Astrocyte (in vitro differentiated cells and primary cell): ENCODE measurements around the gene CRYM. TPM values are rescaled to one million over a fixed set of nuclear protein-coding genes. Genes with fewer than 3 reads are reported as not detected.

Experiments used
- DNase-seq: peaks from one replicate; pipeline ENCODE4 v3.0.0-alpha.2; 2010; ENCODE audit warnings: low read depth
- FAIRE-seq: peaks from 2 replicates; lab custom pipeline; 2011; peaks lifted over from hg19 to GRCh38; lab: Jason Lieb, UNC
- H2AFZ ChIP-seq: 2 replicates; pipeline ENCODE4 v1.6.0; 2012; ENCODE audit warnings: low read depth, low read length, inconsistent platforms
- H3K27ac ChIP-seq: 2 replicates; pipeline ENCODE4 v1.5.1; 2011; ENCODE audit warnings: low read depth, low read length, inconsistent platforms
- H3K27me3 ChIP-seq: 2 replicates; pipeline ENCODE4 v1.6.0; 2011; ENCODE audit warnings: low read length, inconsistent platforms; ENCODE audit not compliant: insufficient read depth
- H3K36me3 ChIP-seq: 2 replicates; pipeline ENCODE4 v1.5.1; 2011; ENCODE audit warnings: low read length, inconsistent platforms; ENCODE audit not compliant: insufficient read depth
- H3K4me1 ChIP-seq: 2 replicates; pipeline ENCODE4 v1.5.1; 2011; ENCODE audit warnings: low read length, inconsistent platforms; ENCODE audit not compliant: insufficient read depth
- H3K4me2 ChIP-seq: 2 replicates; pipeline ENCODE4 v1.6.0; 2012; ENCODE audit warnings: low read length, inconsistent platforms
- H3K4me3 ChIP-seq: 2 replicates; pipeline ENCODE4 v1.5.1; 2011; ENCODE audit warnings: low read depth, mild to moderate bottlenecking, low read length, inconsistent platforms; ENCODE audit not compliant: insufficient read depth
- H3K79me2 ChIP-seq: 2 replicates; pipeline ENCODE4 v1.6.0; 2012; ENCODE audit warnings: mild to moderate bottlenecking, low read length, inconsistent platforms; ENCODE audit not compliant: insufficient read depth
- H3K9ac ChIP-seq: 2 replicates; pipeline ENCODE4 v1.6.0; 2012; ENCODE audit warnings: mild to moderate bottlenecking, low read length, inconsistent platforms
- H3K9me3 ChIP-seq: 2 replicates; pipeline ENCODE4 v1.5.1; 2012; ENCODE audit warnings: low read depth, mild to moderate bottlenecking, low read length, inconsistent platforms; ENCODE audit not compliant: insufficient read depth
- H4K20me1 ChIP-seq: 2 replicates; pipeline ENCODE4 v1.6.0; 2012; ENCODE audit warnings: low read length, inconsistent platforms; ENCODE audit not compliant: insufficient read depth
- H3K27ac Mint-ChIP-seq: one replicate; pipeline ENCODE4 v1.8.0; 2021; ENCODE audit warnings: mild to moderate bottlenecking, mixed read lengths; ENCODE audit not compliant: unreplicated experiment
- H3K27me3 Mint-ChIP-seq: one replicate; pipeline ENCODE4 v1.8.0; 2021; ENCODE audit warnings: low read depth, mixed read lengths; ENCODE audit not compliant: unreplicated experiment
- H3K36me3 Mint-ChIP-seq: one replicate; pipeline ENCODE4 v1.8.0; 2021; ENCODE audit warnings: low read depth, mixed read lengths; ENCODE audit not compliant: unreplicated experiment
- H3K4me1 Mint-ChIP-seq: one replicate; pipeline ENCODE4 v1.8.0; 2021; ENCODE audit warnings: low read depth, mixed read lengths; ENCODE audit not compliant: unreplicated experiment
- H3K4me3 Mint-ChIP-seq: one replicate; pipeline ENCODE4 v1.8.0; 2021; ENCODE audit warnings: mild to moderate bottlenecking, moderate library complexity, mixed read lengths; ENCODE audit not compliant: unreplicated experiment
- H3K9me3 Mint-ChIP-seq: one replicate; pipeline ENCODE4 v1.8.0; 2021; ENCODE audit warnings: mild to moderate bottlenecking, mixed read lengths; ENCODE audit not compliant: unreplicated experiment
- EZH2 ChIP-seq: IDR thresholded peaks from 2 replicates; pipeline ENCODE4 v1.6.1; 2012; ENCODE audit warnings: mild to moderate bottlenecking, low read length, inconsistent platforms; ENCODE audit not compliant: insufficient read depth
- total RNA-seq: library from RNA; stranded (reverse); gene quantifications from 2 replicates; pipeline ENCODE4 v1.2.1, GENCODE V29; 2021
- TF ChIP-seq, protein P1 (sequence below): IDR thresholded peaks from 2 replicates; pipeline ENCODE4 v1.5.1; 2011; ENCODE audit warnings: low read depth, mild to moderate bottlenecking, inconsistent platforms, low read length, moderate library complexity; ENCODE audit not compliant: insufficient read depth

The CRYM gene
- total RNA-seq, 1 donor from 2014 or later, result 0.50 TPM

DNA sequence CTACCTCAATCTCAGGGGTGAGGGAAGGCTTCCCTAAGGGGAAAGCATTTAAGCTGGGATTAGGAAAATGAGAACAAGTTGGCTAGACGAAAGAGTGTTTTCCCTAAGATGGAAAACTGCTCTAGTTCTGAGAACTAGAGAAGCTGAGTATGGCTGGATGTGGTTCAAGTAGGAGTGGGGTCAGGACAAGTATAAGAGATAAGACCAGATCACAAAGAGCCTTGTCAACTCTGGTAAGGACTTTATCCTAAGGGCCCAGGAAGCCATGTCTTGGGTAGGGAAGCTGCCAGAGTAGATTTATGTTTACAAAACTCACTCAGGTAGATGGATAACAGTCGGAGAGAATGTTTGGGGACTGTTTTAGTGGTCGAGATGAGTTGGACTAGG, 42.9 kb downstream of the CRYM start:
- TF ChIP-seq, protein P1, sequence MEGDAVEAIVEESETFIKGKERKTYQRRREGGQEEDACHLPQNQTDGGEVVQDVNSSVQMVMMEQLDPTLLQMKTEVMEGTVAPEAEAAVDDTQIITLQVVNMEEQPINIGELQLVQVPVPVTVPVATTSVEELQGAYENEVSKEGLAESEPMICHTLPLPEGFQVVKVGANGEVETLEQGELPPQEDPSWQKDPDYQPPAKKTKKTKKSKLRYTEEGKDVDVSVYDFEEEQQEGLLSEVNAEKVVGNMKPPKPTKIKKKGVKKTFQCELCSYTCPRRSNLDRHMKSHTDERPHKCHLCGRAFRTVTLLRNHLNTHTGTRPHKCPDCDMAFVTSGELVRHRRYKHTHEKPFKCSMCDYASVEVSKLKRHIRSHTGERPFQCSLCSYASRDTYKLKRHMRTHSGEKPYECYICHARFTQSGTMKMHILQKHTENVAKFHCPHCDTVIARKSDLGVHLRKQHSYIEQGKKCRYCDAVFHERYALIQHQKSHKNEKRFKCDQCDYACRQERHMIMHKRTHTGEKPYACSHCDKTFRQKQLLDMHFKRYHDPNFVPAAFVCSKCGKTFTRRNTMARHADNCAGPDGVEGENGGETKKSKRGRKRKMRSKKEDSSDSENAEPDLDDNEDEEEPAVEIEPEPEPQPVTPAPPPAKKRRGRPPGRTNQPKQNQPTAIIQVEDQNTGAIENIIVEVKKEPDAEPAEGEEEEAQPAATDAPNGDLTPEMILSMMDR, result no peak
- no peak for TF ChIP-seq EZH2
- H3K4me1 Mint-ChIP-seq, result no peaks in the 10 kb centered on the region
- no peaks in the 10 kb centered on the region for H3K9me3 Mint-ChIP-seq
- no peaks in the 10 kb centered on the region for H3K4me1 ChIP-seq
- H3K9me3 ChIP-seq, result no peaks in the 10 kb centered on the region
- no peak overlapping the region for H2AFZ ChIP-seq
- H3K4me3 Mint-ChIP-seq, result no peak overlapping the region
- H3K4me3 ChIP-seq, result no peak overlapping the region
- DNase-seq (no peak), FAIRE-seq (no peak)
- no peaks in the 10 kb centered on the region for H4K20me1 ChIP-seq
- H3K36me3 ChIP-seq, result no peaks in the 10 kb centered on the region
- no peak overlapping the region for H3K9ac ChIP-seq
- H3K27me3 Mint-ChIP-seq, result peaks cover 9% of the 10 kb centered on the region
- no peak overlapping the region for H3K27ac ChIP-seq
- peaks cover 2% of the 10 kb centered on the region for H3K27me3 ChIP-seq
- no peaks in the 10 kb centered on the region for H3K36me3 Mint-ChIP-seq
- H3K4me2 ChIP-seq, result no peak overlapping the region
- no peaks in the 10 kb centered on the region for H3K79me2 ChIP-seq
- no peak overlapping the region for H3K27ac Mint-ChIP-seq

DNA sequence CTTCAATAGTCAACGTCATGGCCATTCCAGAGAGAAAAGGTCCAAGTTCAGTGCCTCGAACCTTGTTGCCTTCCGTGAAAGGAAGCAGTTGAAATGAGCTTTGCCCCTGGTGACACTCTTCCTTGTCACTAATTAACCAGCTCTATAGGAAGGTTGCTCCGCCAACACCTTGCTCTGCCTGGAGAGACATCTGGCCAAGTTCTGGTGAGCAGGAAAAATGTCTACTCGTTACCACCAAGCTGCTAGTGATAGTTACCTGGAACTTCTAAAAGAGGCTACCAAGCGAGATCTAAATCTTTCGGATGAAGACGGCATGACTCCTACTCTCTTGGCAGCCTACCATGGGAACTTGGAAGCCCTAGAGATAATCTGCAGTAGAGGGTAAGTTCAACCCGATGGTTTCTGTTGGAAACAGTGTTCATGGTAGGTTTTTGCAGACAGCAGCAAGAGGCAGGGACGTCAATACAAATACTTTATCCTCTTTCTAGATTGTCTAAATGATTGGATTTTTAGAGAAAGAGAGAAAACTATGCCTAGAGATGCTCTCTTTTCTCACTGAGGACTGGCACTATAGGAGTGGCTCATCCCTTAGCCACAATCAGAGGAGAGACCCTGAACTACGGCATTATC, 44.5 kb downstream of the CRYM start, which contains the start of gene ANKS4B:
Gene ANKS4B (plus strand): TSS at position 179 of the 630 bp plus-strand sequence. CDS start 39 bp downstream, at position 218.
- H3K4me3 ChIP-seq, result no peak within 1 kb of the TSS
- no peak within 1 kb of the TSS for H3K27ac ChIP-seq
- peaks cover 9% of the 10 kb centered on the region for H3K27me3 Mint-ChIP-seq
- H2AFZ ChIP-seq, result no peak within 1 kb of the TSS
- no peaks in the 10 kb centered on the region for H4K20me1 ChIP-seq
- H3K27me3 ChIP-seq, result peaks cover under 1% of the 10 kb centered on the region
- DNase-seq, result no peak
- no peaks in the 10 kb centered on the region for H3K79me2 ChIP-seq
- H3K9me3 Mint-ChIP-seq, result no peaks in the 10 kb centered on the region
- H3K4me2 ChIP-seq, result no peak within 1 kb of the TSS
- H3K9me3 ChIP-seq, result no peaks in the 10 kb centered on the region
- no peaks in the 10 kb centered on the region for H3K36me3 ChIP-seq
- no peaks in the 10 kb centered on the region for H3K4me1 ChIP-seq
- no peak for FAIRE-seq
- H3K4me3 Mint-ChIP-seq, result no peak within 1 kb of the TSS
- H3K9ac ChIP-seq, result no peak within 1 kb of the TSS
- no peaks in the 10 kb centered on the region for H3K4me1 Mint-ChIP-seq
- H3K27ac Mint-ChIP-seq, result no peak within 1 kb of the TSS
- TF ChIP-seq, protein P1, result no peak
- no peak for TF ChIP-seq EZH2
- no peaks in the 10 kb centered on the region for H3K36me3 Mint-ChIP-seq

DNA sequence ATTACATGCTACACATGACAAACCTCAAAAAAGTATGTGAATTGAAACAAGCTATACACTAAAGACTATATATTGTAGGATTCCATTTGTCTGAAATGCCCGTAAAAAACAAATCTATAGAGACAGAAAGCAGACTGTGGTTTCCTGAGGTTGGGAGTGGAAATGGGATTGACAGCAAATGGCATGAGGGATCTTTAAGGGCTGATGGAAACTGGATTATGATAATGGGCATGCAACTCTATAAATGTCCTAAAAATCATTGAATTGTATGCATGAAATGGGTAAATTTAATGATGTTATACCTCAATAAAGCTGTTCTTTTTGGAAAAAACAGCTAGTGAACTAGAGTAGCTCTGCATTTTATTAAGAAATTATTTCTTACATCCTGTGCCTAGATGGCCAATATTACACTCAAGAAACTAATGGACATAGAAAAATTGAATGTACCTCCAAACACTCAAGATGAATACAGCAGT, 45.0 kb downstream of the CRYM start:
- Mint-ChIP-seq H3K4me3 (no peak overlapping the region), H3K27me3 (peaks cover 9% of the 10 kb centered on the region), H3K9me3 (no peaks in the 10 kb centered on the region), H3K4me1 (no peaks in the 10 kb centered on the region), H3K36me3 (no peaks in the 10 kb centered on the region), H3K27ac (no peak overlapping the region)
- Histone ChIP-seq H3K36me3 (no peaks in the 10 kb centered on the region), H3K27me3 (no peaks in the 10 kb centered on the region), H3K9me3 (no peaks in the 10 kb centered on the region), H3K9ac (no peak overlapping the region), H2AFZ (no peak overlapping the region), H3K27ac (no peak overlapping the region), H3K4me3 (no peak overlapping the region), H3K4me1 (no peaks in the 10 kb centered on the region), H3K4me2 (no peak overlapping the region), H3K79me2 (no peaks in the 10 kb centered on the region), H4K20me1 (no peaks in the 10 kb centered on the region)
- DNase-seq (no peak), FAIRE-seq (no peak)
- no peak for TF ChIP-seq EZH2
- TF ChIP-seq, protein P1, result no peak
